Measurements from ENCODE around the gene MSRB3.

The MSRB3 gene

DNA sequence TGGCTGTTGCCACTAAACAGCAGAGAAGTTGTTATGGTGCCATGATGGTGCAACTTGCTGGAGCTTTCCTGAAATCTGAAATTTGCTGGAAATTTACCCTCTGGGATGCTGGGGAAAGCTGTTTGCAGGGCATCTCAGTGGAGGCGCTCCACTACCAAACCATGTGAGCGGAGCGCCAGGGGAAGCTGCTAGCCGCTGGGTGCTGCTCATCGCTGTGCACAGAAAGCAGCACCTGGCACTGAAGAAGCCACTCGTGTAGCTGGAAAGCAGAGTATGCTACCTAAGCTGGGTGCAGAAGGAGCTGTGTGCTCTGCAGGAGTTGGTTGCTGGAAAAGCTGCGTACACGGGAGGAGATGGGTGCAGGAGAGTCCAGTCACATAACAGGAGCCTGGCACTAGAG, 53.0 kb downstream of the MSRB3 start:
- ChIA-PET POLR2A (interaction anchor here (0.6 kb wide), 1 partner anchor 38 kb away, joined by 3 read pairs; no protein-coding TSS in a partner anchor), CTCF (interaction anchor here (0.6 kb wide), 1 partner anchor 15 kb away, joined by 3 read pairs; no protein-coding TSS in a partner anchor)
- no peak overlapping the region for H3K4me3 ChIP-seq (ENCODE audit: low read depth, low read length)
- TF ChIP-seq, protein P1, sequence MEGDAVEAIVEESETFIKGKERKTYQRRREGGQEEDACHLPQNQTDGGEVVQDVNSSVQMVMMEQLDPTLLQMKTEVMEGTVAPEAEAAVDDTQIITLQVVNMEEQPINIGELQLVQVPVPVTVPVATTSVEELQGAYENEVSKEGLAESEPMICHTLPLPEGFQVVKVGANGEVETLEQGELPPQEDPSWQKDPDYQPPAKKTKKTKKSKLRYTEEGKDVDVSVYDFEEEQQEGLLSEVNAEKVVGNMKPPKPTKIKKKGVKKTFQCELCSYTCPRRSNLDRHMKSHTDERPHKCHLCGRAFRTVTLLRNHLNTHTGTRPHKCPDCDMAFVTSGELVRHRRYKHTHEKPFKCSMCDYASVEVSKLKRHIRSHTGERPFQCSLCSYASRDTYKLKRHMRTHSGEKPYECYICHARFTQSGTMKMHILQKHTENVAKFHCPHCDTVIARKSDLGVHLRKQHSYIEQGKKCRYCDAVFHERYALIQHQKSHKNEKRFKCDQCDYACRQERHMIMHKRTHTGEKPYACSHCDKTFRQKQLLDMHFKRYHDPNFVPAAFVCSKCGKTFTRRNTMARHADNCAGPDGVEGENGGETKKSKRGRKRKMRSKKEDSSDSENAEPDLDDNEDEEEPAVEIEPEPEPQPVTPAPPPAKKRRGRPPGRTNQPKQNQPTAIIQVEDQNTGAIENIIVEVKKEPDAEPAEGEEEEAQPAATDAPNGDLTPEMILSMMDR (IDR thresholded peaks at IDR 0.05; ENCODE audit: insufficient read depth, low read length, missing control alignments): no peak
- DNase-seq (ENCODE audit: low read depth, low spot score): no peak

DNA sequence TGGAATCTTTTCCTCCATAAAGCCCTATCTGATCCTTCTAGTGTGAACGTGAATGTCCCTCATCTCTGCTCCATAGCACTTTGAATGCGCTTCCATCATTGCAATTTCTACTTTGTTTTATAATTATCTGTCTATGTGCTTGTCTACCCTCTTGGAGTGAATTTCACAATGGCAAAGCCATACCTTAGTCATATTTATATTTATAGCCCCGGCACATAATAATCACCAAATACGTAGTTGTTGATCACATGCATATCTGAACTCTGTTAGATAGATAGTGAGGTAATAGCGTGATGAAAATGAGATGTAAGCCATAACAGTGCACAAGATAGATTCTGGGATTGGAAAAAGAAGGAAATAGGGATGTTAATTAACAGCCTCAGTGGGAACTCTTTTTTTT, 55.2 kb downstream of the MSRB3 start:
- CTCF ChIA-PET: no interaction called here

DNA sequence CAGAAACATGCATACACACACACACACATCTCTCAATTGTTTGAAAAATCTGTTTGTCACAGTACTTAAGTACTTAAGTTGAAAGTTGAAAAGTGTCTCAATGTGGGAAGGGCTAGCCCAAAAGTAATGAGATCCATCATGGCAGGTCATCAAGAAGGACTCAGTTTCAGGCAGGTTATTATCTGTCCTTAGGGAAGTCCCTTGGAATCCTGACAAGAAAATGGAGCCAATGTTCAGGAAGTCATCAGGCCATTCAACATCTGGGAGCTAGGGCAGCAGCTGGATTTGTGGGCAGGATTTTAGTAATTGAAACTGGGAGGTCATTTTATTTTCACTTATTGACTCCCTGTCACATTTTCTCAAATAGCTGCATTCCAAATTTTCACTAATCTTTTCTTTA, 56.0 kb downstream of the MSRB3 start:
- POLR2A ChIA-PET: no interaction called here
- TF ChIP-seq, protein P1 (IDR thresholded peaks at IDR 0.05; ENCODE audit: insufficient read depth, low read length, missing control alignments): no peak

More for the DNA sequence above, 55.2 kb downstream of the MSRB3 start:
- H3K4me3 ChIP-seq (ENCODE audit: low read depth, low read length): no peak overlapping the region
- TF ChIP-seq, protein P1 (IDR thresholded peaks at IDR 0.05; ENCODE audit: insufficient read depth, low read length, missing control alignments): no peak
- DNase-seq (ENCODE audit: low read depth, low spot score): no peak
- POLR2A ChIA-PET: no interaction called here

DNA sequence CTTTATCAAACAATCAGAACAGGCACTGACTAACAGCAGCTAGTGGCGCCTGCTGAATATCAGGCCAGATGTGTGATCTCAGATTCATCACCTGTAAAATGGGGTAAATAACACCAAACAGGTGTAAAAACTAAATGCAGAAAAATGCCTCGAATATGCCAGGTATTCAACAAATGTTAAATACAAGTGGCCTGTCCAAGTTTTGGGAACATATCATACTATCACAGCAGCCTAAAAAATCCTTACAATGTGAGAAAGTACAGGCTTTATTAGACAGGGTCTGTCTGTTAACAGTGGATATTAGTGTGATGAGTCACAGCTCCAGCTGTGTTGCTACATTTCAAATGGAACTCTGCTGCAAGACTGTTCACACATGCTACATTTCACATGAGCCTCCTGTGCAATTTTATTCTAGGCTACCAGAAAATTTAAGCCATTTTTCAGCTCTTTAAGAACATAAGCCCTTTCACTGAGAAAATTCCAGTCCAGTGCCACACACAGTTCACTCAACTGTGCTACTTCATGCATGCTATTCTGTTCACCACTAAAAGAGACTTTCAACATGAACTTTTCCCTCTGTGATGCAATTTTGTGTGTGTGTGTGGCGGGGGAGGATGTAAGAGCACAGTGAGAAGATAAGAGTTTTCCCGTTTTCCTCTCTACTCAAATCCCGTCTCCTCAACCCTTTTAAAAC, 56.7 kb downstream of the MSRB3 start:
- DNase-seq (ENCODE audit: low read depth, low spot score): peak; percentile 63
- H3K4me3 ChIP-seq (ENCODE audit: low read depth, low read length): no peak overlapping the region
- ChIA-PET CTCF (interaction anchor here (0.7 to 1.9 kb wide), 3 partner anchors 9 to 222 kb away, joined by 3 to 4 read pairs (median 3); no protein-coding TSS in a partner anchor), POLR2A (no interaction called here)
- TF ChIP-seq, protein P1 (IDR thresholded peaks at IDR 0.05; ENCODE audit: insufficient read depth, low read length, missing control alignments): no peak

More for the DNA sequence above, 56.0 kb downstream of the MSRB3 start:
- CTCF ChIA-PET: interaction anchor here (0.7 to 1.9 kb wide), 3 partner anchors 10 to 222 kb away, joined by 3 to 4 read pairs (median 3); no protein-coding TSS in a partner anchor
- no peak overlapping the region for H3K4me3 ChIP-seq (ENCODE audit: low read depth, low read length)
- no peak for DNase-seq (ENCODE audit: low read depth, low spot score)

DNA sequence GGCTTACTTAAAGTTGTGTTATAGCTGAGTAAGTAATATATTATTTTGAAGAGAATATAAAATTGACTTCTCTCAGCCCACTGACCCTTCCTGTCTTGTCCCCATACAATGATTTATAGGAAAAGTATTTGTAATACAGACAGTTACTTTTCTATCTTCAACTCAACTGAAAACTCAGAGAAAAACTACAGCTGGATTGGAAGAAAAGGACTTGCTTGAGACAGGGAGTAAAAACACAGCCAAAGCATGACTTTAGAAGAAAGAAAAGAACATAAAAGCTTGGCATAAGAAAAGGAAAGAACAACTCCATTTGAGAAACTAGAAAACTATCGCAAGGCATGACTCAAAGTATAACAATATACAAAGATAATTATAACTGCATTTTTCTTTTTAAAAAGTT, 57.5 kb downstream of the MSRB3 start:
- POLR2A ChIA-PET: no interaction called here
- H3K4me3 ChIP-seq (ENCODE audit: low read depth, low read length): no peak overlapping the region
- CTCF ChIA-PET: interaction anchor here (1.1 kb wide), 2 partner anchors 9 to 190 kb away, joined by 3 read pairs; no protein-coding TSS in a partner anchor
- TF ChIP-seq, protein P1 (IDR thresholded peaks at IDR 0.05; ENCODE audit: insufficient read depth, low read length, missing control alignments): no peak
- no peak for DNase-seq (ENCODE audit: low read depth, low spot score)

DNA sequence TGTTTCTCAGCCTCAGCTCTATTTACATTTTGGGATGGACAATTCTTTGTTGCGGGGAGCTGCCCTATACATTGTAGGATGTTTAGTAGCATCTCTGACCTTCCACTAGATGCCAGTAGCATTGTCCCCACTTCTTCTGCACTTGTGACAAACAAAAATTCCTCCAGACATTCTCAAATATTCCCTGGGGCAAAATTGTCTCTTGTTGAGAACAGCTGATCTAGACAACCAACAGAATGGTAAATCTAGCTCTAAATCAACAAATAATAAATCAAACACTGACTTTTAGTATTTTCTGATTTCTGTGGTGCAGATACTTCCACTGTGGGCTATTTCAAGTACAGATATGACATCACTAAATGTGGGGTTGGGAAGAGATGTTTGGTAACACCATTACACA, 60.7 kb downstream of the MSRB3 start:
- TF ChIP-seq, protein P1 (IDR thresholded peaks at IDR 0.05; ENCODE audit: insufficient read depth, low read length, missing control alignments): no peak
- CTCF ChIA-PET: no interaction called here
- no peak overlapping the region for H3K4me3 ChIP-seq (ENCODE audit: low read depth, low read length)
- no peak for DNase-seq (ENCODE audit: low read depth, low spot score)
- POLR2A ChIA-PET: no interaction called here

Measured in AG04449 (cell line).